ENCODE data around the gene LILRB2.
"Not testable (repeated sequence)": the region's sequence is repeated elsewhere in the genome, so short reads cannot be mapped to it uniquely, and the experiment has no call there.

The LILRB2 gene

DNA sequence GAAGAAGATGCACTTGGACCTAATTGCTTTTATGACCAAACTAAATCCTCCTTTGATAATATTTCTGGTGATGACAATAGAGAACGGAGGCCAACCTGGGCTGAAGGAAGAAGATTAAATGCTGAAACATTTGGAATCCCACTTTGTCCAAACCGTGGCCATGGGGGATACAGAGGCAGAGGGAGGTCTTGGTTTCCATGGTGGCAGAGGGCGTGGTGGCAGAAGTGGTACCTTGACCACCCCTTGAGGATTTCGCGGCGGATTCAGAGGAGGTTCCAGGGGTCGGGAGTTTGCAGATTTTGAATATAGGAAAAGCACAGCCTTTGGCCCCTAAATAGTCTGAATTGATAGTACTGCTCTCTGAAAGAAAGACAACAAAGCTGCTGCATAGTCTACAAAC, 50.9 kb downstream of the LILRB2 start (continued):
- TF ChIP-seq, protein P1, sequence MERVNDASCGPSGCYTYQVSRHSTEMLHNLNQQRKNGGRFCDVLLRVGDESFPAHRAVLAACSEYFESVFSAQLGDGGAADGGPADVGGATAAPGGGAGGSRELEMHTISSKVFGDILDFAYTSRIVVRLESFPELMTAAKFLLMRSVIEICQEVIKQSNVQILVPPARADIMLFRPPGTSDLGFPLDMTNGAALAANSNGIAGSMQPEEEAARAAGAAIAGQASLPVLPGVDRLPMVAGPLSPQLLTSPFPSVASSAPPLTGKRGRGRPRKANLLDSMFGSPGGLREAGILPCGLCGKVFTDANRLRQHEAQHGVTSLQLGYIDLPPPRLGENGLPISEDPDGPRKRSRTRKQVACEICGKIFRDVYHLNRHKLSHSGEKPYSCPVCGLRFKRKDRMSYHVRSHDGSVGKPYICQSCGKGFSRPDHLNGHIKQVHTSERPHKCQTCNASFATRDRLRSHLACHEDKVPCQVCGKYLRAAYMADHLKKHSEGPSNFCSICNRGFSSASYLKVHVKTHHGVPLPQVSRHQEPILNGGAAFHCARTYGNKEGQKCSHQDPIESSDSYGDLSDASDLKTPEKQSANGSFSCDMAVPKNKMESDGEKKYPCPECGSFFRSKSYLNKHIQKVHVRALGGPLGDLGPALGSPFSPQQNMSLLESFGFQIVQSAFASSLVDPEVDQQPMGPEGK (CRISPR knock-in tag; IDR thresholded peaks at IDR 0.05; ENCODE audit: borderline replicate concordance) = no peak
- TF ChIP-seq ZNF70 (CRISPR knock-in tag; IDR thresholded peaks at IDR 0.05) (no peak), BACH2 (CRISPR knock-in tag; IDR thresholded peaks at IDR 0.05; ENCODE audit: borderline replicate concordance) (no peak), ESRRG (CRISPR knock-in tag; IDR thresholded peaks at IDR 0.05) (no peak), ARNTL (CRISPR knock-in tag; IDR thresholded peaks at IDR 0.05; ENCODE audit: borderline replicate concordance, low read depth) (no peak), TOX (CRISPR knock-in tag; IDR thresholded peaks at IDR 0.05; ENCODE audit: borderline replicate concordance) (no peak), PPARA (CRISPR knock-in tag; IDR thresholded peaks at IDR 0.05; ENCODE audit: borderline replicate concordance) (no peak)

DNA sequence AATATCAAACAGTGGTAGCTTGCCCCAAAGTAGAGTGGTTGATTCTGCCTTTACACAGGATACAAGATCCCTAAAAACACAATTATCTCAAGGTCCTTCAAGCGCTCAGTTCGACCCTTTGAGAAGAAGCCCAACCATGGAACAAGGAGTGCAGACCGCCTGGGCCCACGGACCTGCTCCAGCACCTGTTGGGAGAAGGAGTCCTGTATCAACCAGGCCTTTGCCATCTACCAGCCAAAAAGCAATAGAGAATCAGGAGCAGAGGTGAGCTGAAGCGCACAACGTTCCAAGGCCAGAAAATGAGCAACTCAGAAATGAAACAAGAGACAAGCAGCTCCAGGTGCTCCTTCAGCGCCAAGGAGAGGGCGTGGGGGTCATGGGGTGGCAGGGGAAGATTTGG, 51.8 kb downstream of the LILRB2 start:
- no peak for TF ChIP-seq RARB (CRISPR knock-in tag; IDR thresholded peaks at IDR 0.05)
- TF ChIP-seq, protein P2, sequence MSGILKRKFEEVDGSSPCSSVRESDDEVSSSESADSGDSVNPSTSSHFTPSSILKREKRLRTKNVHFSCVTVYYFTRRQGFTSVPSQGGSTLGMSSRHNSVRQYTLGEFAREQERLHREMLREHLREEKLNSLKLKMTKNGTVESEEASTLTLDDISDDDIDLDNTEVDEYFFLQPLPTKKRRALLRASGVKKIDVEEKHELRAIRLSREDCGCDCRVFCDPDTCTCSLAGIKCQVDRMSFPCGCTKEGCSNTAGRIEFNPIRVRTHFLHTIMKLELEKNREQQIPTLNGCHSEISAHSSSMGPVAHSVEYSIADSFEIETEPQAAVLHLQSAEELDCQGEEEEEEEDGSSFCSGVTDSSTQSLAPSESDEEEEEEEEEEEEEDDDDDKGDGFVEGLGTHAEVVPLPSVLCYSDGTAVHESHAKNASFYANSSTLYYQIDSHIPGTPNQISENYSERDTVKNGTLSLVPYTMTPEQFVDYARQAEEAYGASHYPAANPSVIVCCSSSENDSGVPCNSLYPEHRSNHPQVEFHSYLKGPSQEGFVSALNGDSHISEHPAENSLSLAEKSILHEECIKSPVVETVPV (CRISPR knock-in tag; IDR thresholded peaks at IDR 0.05) = no peak
- TF ChIP-seq ZNF70 (CRISPR knock-in tag; IDR thresholded peaks at IDR 0.05) = no peak
- TF ChIP-seq ISL1 (CRISPR knock-in tag; IDR thresholded peaks at IDR 0.05) = no peak
- no peak for TF ChIP-seq BACH2 (CRISPR knock-in tag; IDR thresholded peaks at IDR 0.05; ENCODE audit: borderline replicate concordance)
- TF ChIP-seq ESRRG (CRISPR knock-in tag; IDR thresholded peaks at IDR 0.05) = no peak
- TF ChIP-seq CSDC2 (CRISPR knock-in tag; IDR thresholded peaks at IDR 0.05) = no peak
- TF ChIP-seq, protein P1 (CRISPR knock-in tag; IDR thresholded peaks at IDR 0.05; ENCODE audit: borderline replicate concordance) = no peak
- TF ChIP-seq ZFP30 (CRISPR knock-in tag; IDR thresholded peaks at IDR 0.05) = no peak
- TF ChIP-seq, protein P3, sequence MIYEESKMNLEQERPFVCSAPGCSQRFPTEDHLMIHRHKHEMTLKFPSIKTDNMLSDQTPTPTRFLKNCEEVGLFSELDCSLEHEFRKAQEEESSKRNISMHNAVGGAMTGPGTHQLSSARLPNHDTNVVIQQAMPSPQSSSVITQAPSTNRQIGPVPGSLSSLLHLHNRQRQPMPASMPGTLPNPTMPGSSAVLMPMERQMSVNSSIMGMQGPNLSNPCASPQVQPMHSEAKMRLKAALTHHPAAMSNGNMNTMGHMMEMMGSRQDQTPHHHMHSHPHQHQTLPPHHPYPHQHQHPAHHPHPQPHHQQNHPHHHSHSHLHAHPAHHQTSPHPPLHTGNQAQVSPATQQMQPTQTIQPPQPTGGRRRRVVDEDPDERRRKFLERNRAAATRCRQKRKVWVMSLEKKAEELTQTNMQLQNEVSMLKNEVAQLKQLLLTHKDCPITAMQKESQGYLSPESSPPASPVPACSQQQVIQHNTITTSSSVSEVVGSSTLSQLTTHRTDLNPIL (CRISPR knock-in tag; IDR thresholded peaks at IDR 0.05; ENCODE audit: low read depth) = no peak
- ATAC-seq = no peak

DNA sequence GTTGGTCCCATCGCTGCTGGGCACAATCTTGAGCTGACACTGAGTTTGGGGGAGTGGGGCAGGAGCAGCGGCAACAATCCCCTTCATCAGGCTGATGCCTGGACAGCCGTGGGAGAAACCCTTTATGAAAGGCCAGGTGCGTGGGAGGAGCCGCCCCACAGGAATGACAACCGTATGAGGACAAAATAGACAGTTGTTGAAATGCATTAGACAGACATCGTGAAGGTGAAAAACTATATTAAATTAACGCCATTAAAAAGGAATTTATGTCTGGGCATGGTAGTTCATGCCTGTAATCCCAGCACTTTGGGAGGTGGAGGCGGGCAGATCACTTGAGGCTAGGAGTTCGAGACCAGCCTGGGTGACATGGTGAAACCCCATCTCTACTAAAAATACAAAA, 56.3 kb downstream of the LILRB2 start:
- not testable (repeated sequence) for ATAC-seq

DNA sequence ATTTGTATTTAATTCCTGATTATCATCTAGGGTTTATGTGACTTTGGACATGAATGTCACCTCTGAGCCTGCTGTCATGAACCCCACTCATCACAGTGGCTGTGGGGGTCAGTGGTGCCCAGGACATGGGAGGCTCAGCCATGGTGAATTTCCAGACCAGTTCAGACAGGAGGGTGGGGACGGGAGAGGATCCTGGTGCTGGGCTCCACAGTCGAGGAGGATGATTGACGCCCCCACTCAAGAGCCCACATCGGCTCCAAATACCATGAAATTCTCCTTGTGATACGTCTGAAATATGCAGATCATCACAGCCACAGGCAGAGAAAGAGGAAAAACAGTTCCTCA, 57.0 kb downstream of the LILRB2 start:
- peak; percentile 9 for ATAC-seq
